Measurements from ENCODE around the gene TBC1D17. TPM values are rescaled to one million over a fixed set of nuclear protein-coding genes. Genes with fewer than 3 reads are reported as not detected.
A peak's percentile ranks its signal among the peaks of the same experiment; 100 is the strongest.

The TBC1D17 gene
- polyA plus RNA-seq, 3 donors, result 3.1 to 48.2 (median 4.5) TPM

DNA sequence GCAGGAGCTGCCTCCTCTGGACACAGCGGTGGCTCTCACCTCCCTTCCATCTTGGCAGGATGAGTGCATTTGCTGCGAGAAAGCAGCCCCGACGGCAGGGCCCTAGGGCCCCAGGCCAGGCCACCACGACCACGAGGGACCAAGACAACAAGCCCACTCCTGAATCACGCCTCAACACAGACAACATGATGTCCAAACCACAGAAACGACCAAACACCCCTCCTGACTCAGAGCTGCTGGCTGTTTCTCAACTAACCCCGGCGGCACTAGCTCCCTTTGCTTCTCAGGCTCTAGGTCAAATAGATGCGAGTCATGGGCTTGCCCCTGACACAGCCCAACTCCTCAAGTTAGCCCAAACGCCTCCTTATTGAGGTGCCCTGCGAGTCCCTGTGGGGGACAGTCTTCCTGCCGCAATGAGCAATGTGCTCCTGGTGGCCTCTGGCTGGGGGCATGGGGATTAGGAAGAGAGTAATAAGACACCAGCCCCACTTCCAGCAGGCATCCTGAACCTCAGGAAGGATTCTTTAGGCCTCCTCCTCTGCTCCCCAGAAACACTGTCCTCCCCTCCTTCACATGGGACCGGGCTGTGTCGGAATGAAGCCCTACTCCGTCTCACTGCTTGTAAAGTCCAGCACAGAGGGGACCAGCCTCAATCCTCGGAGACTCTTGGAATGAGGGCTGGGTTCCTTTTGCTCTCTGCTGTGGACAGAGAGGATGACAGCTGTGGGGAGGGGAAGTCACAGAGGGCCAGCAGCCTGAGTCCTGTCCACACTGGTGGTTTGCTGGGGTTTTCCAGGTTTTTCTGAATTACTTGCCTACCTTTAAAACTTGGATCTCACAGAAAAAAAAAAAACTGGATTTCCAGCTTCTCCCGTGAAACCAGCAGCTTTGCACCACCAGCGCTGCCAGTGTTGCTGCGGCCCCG is 44.6 kb downstream of the TBC1D17 start:
- Histone ChIP-seq H4K20me1 (ENCODE audit: insufficient read depth, low read length) (peaks cover 88% of the 10 kb centered on the region), H3K79me2 (ENCODE audit: insufficient read depth, low read length) (peaks cover 91% of the 10 kb centered on the region), H3K36me3 (replicated peaks in 1 of 2; ENCODE audit: control insufficient read depth in 1 of 2, insufficient read depth in 2 of 2, low read length in 2 of 2) (peaks cover 49 to 78% of the 10 kb centered on the region in 2 donors), H3K9ac (ENCODE audit: insufficient read depth, low read length, poor library complexity, severe bottlenecking) (peak overlapping the region; percentile 8), H3K27me3 (ENCODE audit: control insufficient read depth in 2 of 2, insufficient read depth in 2 of 2, low read length in 2 of 2) (no peaks in the 10 kb centered on the region), H3K9me3 (replicated peaks in 1 of 2; ENCODE audit: control insufficient read depth in 1 of 2, insufficient read depth in 1 of 2, low read length in 2 of 2) (no peaks in the 10 kb centered on the region), H3K4me1 (ENCODE audit: control insufficient read depth in 1 of 2, insufficient read depth in 2 of 2, low read length in 2 of 2) (peaks cover 40 to 67% of the 10 kb centered on the region in 2 donors), H3K4me3 (replicated peaks in 1 of 3; ENCODE audit: low read depth in 2 of 3, low read length in 3 of 3) (no peak overlapping the region), H3K27ac (ENCODE audit: low read depth in 1 of 2, low read length in 2 of 2) (peak overlapping the region in 1 of 2 donors; percentile 75), H2AFZ (ENCODE audit: insufficient read depth, low read depth, low read length, poor library complexity, severe bottlenecking) (no peak overlapping the region), H3K4me2 (replicated peaks; ENCODE audit: extremely low read depth, low read length, poor library complexity, severe bottlenecking) (no peak overlapping the region)
- TF ChIP-seq, protein P1, sequence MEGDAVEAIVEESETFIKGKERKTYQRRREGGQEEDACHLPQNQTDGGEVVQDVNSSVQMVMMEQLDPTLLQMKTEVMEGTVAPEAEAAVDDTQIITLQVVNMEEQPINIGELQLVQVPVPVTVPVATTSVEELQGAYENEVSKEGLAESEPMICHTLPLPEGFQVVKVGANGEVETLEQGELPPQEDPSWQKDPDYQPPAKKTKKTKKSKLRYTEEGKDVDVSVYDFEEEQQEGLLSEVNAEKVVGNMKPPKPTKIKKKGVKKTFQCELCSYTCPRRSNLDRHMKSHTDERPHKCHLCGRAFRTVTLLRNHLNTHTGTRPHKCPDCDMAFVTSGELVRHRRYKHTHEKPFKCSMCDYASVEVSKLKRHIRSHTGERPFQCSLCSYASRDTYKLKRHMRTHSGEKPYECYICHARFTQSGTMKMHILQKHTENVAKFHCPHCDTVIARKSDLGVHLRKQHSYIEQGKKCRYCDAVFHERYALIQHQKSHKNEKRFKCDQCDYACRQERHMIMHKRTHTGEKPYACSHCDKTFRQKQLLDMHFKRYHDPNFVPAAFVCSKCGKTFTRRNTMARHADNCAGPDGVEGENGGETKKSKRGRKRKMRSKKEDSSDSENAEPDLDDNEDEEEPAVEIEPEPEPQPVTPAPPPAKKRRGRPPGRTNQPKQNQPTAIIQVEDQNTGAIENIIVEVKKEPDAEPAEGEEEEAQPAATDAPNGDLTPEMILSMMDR (IDR thresholded peaks at IDR 0.05), result no peak
- Mint-ChIP-seq H3K4me3 (no peak overlapping the region), H3K4me1 (peaks cover 62% of the 10 kb centered on the region), H3K27me3 (ENCODE audit: low read depth in 3 of 3) (no peaks in the 10 kb centered on the region), H3K36me3 (peaks cover 55 to 86% of the 10 kb centered on the region in 2 donors), H3K9me3 (no peaks in the 10 kb centered on the region), H3K27ac (peak overlapping the region; percentile 70 to 91 (median 80))
- intact Hi-C loops (cut with micrococcal nuclease), result no loop called here
- 58% methylated on average over 14 of the region's 22 CpGs for WGBS (ENCODE audit: insufficient coverage)
- peak in 2 of 3 donors; percentile 27 to 73 for DNase-seq

DNA sequence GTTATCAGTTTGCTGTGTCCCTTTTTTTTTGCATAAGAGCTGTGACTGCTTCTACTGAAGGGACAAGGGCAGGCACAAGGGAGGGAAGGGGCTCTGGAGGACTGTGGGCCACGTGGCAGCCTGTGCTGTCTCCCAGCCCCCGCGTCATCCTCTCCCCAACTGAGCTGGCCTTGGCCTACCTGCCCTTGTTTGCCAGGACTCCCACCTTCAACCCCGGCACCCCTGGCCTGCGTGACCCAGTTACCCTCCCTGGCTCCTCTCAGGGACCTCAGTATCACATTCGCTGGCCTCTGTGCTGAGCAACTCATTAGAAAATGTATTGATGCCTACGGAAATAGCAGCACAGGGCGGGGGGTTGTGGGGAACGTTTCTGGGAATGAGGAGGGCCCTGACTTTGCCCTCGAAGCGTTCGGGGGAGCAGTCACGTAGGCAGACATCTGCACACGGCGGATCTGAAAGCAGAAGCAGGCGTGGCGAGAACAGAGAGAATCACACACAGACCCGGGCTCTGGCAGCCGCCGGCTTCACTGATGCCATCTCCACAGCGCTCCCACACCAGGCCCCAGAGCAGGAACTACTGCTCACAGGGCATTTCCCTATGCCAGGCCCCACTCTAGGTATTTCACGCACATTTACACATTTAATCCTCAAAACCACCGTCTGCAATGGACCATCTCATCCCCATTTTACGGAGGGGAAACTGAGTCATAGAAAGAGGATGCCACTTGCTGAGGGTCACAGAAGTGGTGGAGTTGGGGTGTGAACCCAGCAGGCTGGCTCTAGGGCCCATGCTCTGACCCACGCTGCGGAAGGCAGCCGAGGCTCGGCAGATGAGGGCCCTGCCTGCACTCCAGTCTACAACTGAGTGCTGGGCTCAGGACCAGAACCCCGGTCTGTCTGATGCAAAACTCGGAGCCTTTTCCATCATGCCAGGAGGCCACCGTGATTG is 45.8 kb downstream of the TBC1D17 start:
- peak overlapping the region; percentile 43 to 75 for H3K27ac ChIP-seq (ENCODE audit: low read depth in 1 of 2, low read length in 2 of 2)
- peaks cover 62% of the 10 kb centered on the region for H3K4me1 Mint-ChIP-seq
- no peaks in the 10 kb centered on the region for H3K9me3 Mint-ChIP-seq
- H3K36me3 Mint-ChIP-seq, result peaks cover 63 to 88% of the 10 kb centered on the region in 2 donors
- H3K4me3 ChIP-seq (replicated peaks in 1 of 3; ENCODE audit: low read depth in 2 of 3, low read length in 3 of 3), result no peak overlapping the region
- peak overlapping the region; percentile 32 to 91 (median 80) for H3K27ac Mint-ChIP-seq
- peaks cover 95% of the 10 kb centered on the region for H3K79me2 ChIP-seq (ENCODE audit: insufficient read depth, low read length)
- peaks cover 40 to 67% of the 10 kb centered on the region in 2 donors for H3K4me1 ChIP-seq (ENCODE audit: control insufficient read depth in 1 of 2, insufficient read depth in 2 of 2, low read length in 2 of 2)
- 53% methylated on average over 26 of the region's 31 CpGs for WGBS (ENCODE audit: insufficient coverage)
- no peaks in the 10 kb centered on the region for H3K27me3 Mint-ChIP-seq (ENCODE audit: low read depth in 3 of 3)
- H3K9ac ChIP-seq (ENCODE audit: insufficient read depth, low read length, poor library complexity, severe bottlenecking), result peak overlapping the region; percentile 12
- peaks cover 95% of the 10 kb centered on the region for H4K20me1 ChIP-seq (ENCODE audit: insufficient read depth, low read length)
- TF ChIP-seq, protein P1 (IDR thresholded peaks at IDR 0.05), result no peak
- peak overlapping the region; percentile 5 for H3K4me2 ChIP-seq (replicated peaks; ENCODE audit: extremely low read depth, low read length, poor library complexity, severe bottlenecking)
- no peak overlapping the region for H2AFZ ChIP-seq (ENCODE audit: insufficient read depth, low read depth, low read length, poor library complexity, severe bottlenecking)
- H3K9me3 ChIP-seq (replicated peaks in 1 of 2; ENCODE audit: control insufficient read depth in 1 of 2, insufficient read depth in 1 of 2, low read length in 2 of 2), result no peaks in the 10 kb centered on the region
- no peaks in the 10 kb centered on the region for H3K27me3 ChIP-seq (ENCODE audit: control insufficient read depth in 2 of 2, insufficient read depth in 2 of 2, low read length in 2 of 2)
- intact Hi-C loops (cut with micrococcal nuclease), result no loop called here
- peaks cover 55 to 81% of the 10 kb centered on the region in 2 donors for H3K36me3 ChIP-seq (replicated peaks in 1 of 2; ENCODE audit: control insufficient read depth in 1 of 2, insufficient read depth in 2 of 2, low read length in 2 of 2)
- peak overlapping the region in 1 of 2 donors; percentile 48 for H3K4me3 Mint-ChIP-seq
- peak; percentile 31 to 56 (median 32) for DNase-seq
